H1 (cell line): ENCODE measurements around the gene FAM222B.

ENCODE experiments used
- EGR1 ChIP-seq: IDR thresholded peaks from 2 replicates; pipeline ENCODE4 v1.6.1; 2011; ENCODE audit warnings: low read depth, low read length, borderline replicate concordance
- EZH2 ChIP-seq: fragments of 200-600 bp; sonication (generic); IDR thresholded peaks from 2 replicates; pipeline ENCODE4 v1.7.1; 2012; ENCODE audit warnings: low read depth, mild to moderate bottlenecking, moderate library complexity, low read length, inconsistent platforms; ENCODE audit not compliant: severe bottlenecking
- JUND ChIP-seq: IDR thresholded peaks from 2 replicates; pipeline ENCODE4 v1.6.1; 2011; ENCODE audit warnings: mild to moderate bottlenecking, improper control_type of control experiment, low read length
- NANOG ChIP-seq: IDR thresholded peaks from 2 replicates; pipeline ENCODE4 v1.6.1; 2011; ENCODE audit warnings: low read length, low read depth, mild to moderate bottlenecking, inconsistent platforms; ENCODE audit not compliant: insufficient read depth, poor library complexity, severe bottlenecking
- POLR2A ChIP-seq, 2 experiments: IDR thresholded peaks; 1 replicate in 1 of 2; 2 replicates in 1 of 2; pipeline ENCODE4 v1.6.1; 2011; ENCODE audit warnings: low read depth in 2 of 2, low read length in 2 of 2, mild to moderate bottlenecking in 2 of 2; ENCODE audit errors: control extremely low read depth in 1 of 2
- POLR2AphosphoS5 ChIP-seq: IDR thresholded peaks from 2 replicates; pipeline ENCODE4 v1.6.1; 2011; ENCODE audit warnings: low read depth, low read length
- RAD21 ChIP-seq, 2 experiments: IDR thresholded peaks in 1 of 2; conservative IDR thresholded peaks in 1 of 2; 2 replicates each; pipeline ENCODE4 v1.6.1; 2011; ENCODE audit warnings: low read depth in 2 of 2, low read length in 2 of 2, improper control_type of control experiment in 1 of 2, inconsistent platforms in 1 of 2, mild to moderate bottlenecking in 1 of 2, moderate library complexity in 1 of 2
- SIN3A ChIP-seq, 2 experiments: IDR thresholded peaks in 1 of 2; conservative IDR thresholded peaks in 1 of 2; 2 replicates each; pipeline ENCODE4 v1.6.1; 2011 to 2012; ENCODE audit warnings: low read length in 2 of 2, improper control_type of control experiment in 1 of 2, low read depth in 1 of 2, mild to moderate bottlenecking in 1 of 2
- SIX5 ChIP-seq: IDR thresholded peaks from 2 replicates; pipeline ENCODE4 v1.6.1; 2011; ENCODE audit warnings: mild to moderate bottlenecking, low read depth, low read length
- SP1 ChIP-seq: IDR thresholded peaks from 2 replicates; pipeline ENCODE4 v1.6.1; 2011; ENCODE audit warnings: low read depth, low read length
- YY1 ChIP-seq: IDR thresholded peaks from 2 replicates; pipeline ENCODE4 v1.6.1; 2011; ENCODE audit warnings: low read depth, mild to moderate bottlenecking, low read length
- TF ChIP-seq, protein P1 (sequence below), 3 experiments: IDR thresholded peaks; 1 replicate in 2 of 3; 2 replicates in 1 of 3; pipeline versions ENCODE4 v1.5.1 to v1.6.1; 2011; ENCODE audit warnings: low read length in 3 of 3, mild to moderate bottlenecking in 3 of 3, inconsistent platforms in 2 of 3, low read depth in 1 of 3, moderate library complexity in 1 of 3; ENCODE audit not compliant: insufficient read depth in 1 of 3; ENCODE audit errors: control extremely low read depth in 1 of 3
- TF ChIP-seq, protein P2 (sequence below): IDR thresholded peaks from 2 replicates; pipeline ENCODE4 v1.6.1; 2012; ENCODE audit warnings: inconsistent platforms
- TF ChIP-seq, protein P3 (sequence below): IDR thresholded peaks from 2 replicates; pipeline ENCODE4 v1.6.1; 2012; ENCODE audit warnings: inconsistent platforms

DNA sequence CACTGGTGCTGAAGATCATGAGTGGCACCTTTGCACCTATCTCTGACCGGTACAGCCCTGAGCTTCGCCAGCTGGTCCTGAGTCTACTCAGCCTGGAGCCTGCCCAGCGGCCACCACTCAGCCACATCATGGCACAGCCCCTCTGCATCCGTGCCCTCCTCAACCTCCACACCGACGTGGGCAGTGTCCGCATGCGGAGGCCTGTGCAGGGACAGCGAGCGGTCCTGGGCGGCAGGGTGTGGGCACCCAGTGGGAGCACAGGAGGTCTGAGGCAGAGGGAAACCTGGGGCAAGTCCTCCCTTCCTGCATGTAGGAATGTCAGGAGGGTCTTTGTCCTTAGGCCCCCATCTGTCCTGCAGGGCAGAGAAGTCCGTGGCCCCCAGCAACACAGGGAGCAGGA lies 105.3 kb downstream of the FAM222B start:
- TF ChIP-seq, protein P1, sequence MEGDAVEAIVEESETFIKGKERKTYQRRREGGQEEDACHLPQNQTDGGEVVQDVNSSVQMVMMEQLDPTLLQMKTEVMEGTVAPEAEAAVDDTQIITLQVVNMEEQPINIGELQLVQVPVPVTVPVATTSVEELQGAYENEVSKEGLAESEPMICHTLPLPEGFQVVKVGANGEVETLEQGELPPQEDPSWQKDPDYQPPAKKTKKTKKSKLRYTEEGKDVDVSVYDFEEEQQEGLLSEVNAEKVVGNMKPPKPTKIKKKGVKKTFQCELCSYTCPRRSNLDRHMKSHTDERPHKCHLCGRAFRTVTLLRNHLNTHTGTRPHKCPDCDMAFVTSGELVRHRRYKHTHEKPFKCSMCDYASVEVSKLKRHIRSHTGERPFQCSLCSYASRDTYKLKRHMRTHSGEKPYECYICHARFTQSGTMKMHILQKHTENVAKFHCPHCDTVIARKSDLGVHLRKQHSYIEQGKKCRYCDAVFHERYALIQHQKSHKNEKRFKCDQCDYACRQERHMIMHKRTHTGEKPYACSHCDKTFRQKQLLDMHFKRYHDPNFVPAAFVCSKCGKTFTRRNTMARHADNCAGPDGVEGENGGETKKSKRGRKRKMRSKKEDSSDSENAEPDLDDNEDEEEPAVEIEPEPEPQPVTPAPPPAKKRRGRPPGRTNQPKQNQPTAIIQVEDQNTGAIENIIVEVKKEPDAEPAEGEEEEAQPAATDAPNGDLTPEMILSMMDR (IDR thresholded peaks at IDR 0.05; ENCODE audit: control extremely low read depth in 1 of 3, insufficient read depth in 1 of 3, low read depth in 1 of 3, low read length in 3 of 3), result no peak
- TF ChIP-seq POLR2AphosphoS5 (no peak), EGR1 (no peak), EZH2 (no peak), JUND (no peak), SP1 (no peak), NANOG (no peak), RAD21 (IDR thresholded peaks at IDR 0.05 in 1 of 2, conservative IDR thresholded peaks at IDR 0.05 in 1 of 2; ENCODE audit: low read depth in 2 of 2, low read length in 2 of 2) (no peak), POLR2A (IDR thresholded peaks at IDR 0.05; ENCODE audit: control extremely low read depth in 1 of 2, low read depth in 2 of 2, low read length in 2 of 2) (no peak), YY1 (no peak), SIX5 (no peak), SIN3A (conservative IDR thresholded peaks at IDR 0.05 in 1 of 2, IDR thresholded peaks at IDR 0.05 in 1 of 2; ENCODE audit: low read depth in 1 of 2, low read length in 2 of 2) (no peak)
- TF ChIP-seq, protein P2, sequence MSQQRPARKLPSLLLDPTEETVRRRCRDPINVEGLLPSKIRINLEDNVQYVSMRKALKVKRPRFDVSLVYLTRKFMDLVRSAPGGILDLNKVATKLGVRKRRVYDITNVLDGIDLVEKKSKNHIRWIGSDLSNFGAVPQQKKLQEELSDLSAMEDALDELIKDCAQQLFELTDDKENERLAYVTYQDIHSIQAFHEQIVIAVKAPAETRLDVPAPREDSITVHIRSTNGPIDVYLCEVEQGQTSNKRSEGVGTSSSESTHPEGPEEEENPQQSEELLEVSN, result no peak
- TF ChIP-seq, protein P3, sequence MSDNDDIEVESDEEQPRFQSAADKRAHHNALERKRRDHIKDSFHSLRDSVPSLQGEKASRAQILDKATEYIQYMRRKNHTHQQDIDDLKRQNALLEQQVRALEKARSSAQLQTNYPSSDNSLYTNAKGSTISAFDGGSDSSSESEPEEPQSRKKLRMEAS, result no peak
